GM19395 (cell line): ENCODE data around the gene TBL1X.
"Not testable (repeated sequence)": the region's sequence is repeated elsewhere in the genome, so short reads cannot be mapped to it uniquely, and the experiment has no call there.

Experiments used
- ATAC-seq: cut with Tn5 transposase; IDR thresholded peaks from one replicate; pipeline ENCODE4 v1.9.1; 2021; ENCODE audit warnings: mild to moderate bottlenecking, moderate library complexity; ENCODE audit not compliant: unreplicated experiment

Gene TBL1X

DNA sequence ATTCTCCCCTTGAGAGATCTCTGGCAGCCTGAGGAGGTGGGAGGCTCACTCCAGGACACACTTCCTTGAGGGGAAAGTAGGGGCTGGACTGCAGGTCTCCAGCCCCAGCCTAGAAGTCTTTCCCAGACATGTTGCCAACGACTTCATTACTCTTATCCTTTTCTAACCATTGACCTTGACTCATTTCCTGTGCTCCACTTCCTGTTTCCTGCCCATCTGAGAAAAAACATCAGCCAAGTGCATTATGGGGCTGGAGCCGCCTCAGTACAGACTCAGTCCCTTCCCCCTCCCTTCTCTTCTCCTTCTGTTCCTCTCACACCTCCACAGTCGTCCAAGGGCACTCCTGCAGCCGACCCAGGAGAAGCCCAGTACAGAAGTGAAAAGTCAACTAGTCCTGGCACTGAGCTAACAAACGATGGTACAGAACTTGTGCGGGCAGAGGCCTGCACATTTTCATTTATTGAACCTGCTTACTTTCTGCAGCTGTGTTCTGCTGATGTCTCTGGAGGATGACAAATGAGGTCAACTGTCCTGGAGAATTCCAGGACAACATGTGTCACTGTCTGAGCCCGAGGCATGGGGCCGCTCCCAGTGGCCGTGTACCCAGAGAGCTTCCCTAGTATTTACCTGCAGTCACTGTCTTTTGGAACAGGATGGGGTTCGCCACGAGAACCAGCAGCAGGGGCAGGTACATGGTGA, 280.7 kb downstream of the TBL1X start:
- no peak for ATAC-seq

DNA sequence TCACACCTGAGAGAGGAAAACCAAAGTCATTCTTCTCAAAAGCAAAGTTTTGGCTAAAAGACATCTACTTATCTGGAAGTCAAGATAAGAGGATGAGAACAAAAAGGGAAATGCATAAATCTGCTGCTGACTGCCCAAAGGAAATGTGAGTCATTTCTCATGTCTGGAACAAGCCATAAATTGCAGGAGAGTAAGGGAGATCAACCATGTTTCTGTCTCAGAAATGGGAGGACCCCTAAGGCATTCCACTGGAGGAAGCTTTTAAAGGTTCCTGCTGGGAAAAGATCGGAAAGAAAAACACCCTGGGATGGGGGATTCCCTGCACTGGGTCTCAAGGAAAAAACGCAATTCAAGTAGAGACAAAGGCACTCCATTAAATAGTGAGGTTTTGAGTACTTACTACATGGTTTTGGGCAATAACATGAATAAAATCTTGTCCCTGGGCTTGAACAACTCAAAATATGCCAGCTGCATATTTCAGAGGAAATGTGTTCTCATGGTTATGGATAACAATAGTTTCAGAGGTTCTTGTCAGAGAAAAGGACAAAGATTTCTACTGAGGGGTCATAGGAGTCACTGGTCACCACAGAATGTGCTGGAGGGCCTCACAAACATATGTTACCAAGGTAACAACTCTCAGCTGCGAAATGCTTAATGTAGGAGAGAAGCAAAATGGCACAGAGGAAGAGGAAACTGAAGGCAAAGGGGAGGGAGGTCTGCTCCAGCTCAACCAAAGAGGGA, 281.5 kb downstream of the TBL1X start:
- ATAC-seq = no peak

DNA sequence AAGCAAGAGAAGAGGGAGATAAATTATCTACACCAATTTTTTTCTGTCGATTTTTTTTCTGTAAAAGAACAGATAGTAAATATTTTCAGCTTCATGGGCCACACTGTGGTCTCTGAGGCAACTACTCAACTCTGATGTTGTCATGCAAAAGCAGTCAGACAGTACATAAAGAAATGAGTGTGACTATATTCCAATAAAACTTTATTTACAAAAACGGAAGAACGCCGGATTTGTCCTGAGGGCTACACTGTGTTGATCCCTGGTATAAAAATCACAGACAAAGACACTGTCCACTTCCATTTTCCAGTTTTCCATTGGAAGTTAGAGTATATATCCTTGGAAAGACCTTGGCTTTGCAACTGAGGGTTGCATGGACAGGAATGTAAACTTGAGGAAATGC, 282.8 kb downstream of the TBL1X start:
- ATAC-seq = no peak

DNA sequence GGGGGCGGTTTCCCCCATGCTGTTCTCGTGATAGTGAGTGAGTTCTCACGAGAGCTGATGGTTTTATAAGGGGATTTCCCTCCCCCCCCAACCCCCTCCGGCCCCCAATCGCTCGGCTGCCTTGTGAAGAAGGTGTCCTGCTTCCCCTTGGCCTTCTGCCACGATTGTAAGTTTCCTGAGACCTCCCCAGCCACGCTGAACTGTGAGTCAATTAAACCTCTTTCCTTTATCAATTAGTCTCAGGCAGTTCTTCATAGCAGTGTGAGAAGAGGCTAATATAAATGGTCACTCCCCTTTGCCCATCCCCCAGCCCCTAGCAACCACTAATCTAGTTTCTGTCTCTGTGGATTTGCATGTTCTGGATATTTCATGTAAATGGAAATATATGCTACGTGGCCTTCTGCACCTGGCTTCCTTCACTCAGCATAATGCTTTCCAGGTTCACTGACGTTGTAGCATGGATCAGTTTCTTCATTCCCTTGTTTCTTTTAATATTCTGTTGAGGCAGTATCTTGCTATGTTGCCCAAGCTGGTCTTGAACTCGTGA, 284.4 kb downstream of the TBL1X start:
- ATAC-seq = no peak

DNA sequence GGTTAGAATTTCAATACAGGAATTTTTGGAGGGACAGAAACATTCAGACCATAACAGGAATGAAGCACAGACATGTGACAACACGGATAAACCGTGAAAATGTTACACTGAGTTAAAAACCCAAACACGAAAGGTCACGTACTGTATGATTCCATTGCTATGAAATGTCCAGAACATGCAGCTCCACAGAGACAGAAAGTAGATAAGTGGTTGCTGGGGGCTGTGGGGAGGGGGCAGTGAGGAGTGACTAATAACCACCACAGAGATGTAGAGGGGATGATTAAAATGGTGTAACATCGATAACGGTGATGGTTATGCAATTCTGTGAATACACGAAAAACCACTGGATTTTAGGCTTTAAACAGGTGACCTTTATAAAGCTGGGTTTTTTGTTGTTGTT, 292.5 kb downstream of the TBL1X start:
- no peak for ATAC-seq

DNA sequence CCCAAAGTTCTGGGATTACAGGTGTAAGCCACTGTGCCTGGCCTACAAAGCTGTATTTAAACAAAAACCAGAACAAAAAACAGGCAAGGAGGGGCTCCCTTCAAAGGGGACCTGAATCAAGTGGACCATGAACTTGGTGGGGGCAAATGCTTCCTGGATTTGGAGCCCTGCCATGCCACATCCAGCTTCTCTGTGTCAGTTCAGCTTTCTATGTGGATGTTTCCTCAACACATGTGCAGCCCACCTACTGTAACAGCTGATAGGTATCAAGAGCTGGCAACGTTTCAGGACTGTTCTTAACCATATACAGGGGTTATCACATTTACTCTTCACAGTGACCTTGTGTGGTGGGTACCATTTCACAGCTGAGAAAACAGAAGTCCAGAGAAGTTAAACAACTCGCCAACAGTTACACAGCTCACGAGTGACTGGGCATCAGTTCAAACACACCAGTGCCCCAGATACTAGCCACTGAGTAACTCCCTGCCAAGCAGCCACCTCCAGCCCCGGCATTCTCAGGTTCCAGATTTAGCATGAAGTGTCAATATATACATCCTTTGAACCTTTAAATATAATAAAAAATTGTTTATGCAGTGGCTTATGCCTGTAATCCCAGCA, 293.3 kb downstream of the TBL1X start:
- ATAC-seq = no peak

DNA sequence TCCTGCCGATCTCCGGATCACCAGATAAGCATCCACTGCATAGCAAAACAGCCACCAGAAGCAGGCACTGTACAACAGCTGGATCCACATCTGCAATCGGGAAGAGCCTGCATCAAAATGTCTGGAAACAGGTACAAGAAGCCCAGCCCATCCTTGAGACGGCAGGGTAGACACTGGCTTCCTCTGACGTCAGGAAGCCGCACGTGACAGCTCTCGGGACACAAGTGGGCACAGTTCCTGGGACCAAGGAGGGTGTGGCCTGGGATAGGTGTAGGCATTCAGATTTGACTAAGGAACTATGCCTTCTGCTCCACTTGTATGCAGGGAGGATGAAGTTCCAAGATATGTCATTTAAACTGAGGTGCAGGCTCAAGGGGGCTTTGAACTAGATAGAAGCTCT, 294.5 kb downstream of the TBL1X start:
- ATAC-seq = no peak

DNA sequence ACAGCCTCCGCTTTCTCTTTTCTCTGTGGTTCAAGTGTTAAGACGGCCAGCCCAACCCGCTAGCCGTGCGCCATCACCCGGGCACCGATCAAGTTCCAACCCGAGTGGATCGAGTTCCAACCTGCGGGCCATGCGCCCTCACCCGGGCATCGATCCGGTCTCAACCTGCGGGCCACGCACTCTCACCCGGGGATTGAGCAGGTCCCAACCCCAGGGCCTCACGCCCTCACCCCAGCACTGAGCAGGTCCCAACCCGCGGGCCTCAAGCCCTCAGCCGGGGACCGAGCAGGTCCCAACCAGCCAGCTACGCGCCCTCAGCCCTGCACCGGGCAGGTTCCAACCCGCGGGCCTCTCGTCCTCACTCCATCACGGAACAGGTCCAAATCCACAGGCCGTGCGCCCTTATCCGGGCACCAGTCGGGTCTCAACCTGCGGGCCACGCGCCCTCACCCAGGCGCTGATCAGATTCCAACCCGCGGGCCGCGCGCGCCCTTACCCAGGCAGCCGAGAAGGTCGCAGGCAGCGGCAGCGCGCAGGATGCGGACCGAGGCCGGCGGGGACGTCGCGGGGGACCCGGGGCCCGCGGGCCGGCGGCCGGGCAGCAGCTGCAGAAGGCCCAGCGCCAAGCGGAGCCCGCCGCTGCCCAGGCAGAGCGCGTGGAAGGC, 300.3 kb downstream of the TBL1X start:
- ATAC-seq = no peak

DNA sequence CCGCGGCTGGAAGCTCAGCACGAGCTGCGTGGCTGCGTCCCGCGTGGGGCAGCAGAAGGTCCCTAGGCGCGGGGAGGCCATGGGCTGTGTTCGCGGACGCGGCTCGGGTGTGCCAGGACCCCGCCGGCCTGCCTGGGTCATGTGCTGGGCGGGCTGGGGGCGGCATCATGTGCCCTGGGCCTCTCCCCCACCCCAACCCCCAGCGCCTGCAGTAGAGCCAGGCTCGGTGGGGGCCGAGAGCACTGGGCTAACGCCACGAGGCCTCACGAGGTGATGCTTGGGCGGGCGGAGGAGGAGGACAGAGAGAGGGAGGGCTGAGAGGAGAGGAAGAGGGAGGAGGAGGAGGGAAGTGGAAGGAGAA, 300.9 kb downstream of the TBL1X start, which contains the start of gene GPR143:
Gene GPR143, minus strand, starts transcription at position 111 of the 361 bp plus-strand sequence. Its CDS starts 30 bp downstream, at position 81.
- ATAC-seq = no peak

DNA sequence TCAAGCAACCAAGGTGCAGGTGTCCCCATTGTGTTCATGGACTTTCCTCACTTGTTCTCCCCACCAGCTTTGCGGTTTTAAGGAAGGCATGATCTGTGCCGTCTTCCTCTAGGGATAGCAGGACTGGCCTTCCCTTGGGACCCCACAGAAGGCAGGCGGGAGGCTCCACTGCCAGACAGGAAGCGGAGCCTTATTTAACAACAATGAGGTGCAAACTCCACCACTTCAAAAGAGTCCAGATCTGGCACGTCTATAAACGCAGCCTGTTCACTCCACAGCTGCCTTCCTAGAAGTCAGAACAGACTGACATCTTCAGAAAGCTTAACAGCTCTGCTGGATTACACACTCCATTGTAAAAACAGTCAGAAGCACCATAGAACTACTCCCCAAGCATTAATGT, 302.5 kb downstream of the TBL1X start:
- ATAC-seq = no peak

DNA sequence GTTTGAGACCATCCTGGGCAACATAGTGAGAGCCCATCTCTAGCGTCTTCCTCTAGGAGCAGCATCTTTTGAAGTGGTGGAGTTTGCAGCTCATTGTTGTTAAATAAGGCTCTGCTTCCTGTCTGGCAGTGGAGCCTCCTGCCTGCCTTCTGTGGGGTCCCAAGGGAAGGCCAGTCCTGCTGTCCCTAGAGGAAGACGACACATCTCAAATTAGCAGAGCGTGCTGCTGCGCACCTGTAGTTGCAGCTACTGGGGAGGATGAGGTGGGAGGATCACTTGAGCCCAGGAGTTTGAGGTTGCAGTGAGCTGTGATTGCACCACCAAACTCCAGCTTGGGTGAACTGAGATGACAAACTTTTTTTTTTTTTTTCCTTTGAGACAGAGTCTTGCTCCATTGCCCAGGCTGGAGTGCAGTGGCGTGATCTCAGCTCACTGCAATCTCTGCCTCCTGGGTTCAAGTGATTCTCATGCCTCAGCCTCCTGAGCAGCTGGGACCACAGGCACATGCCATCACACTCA, 303.5 kb downstream of the TBL1X start:
- not testable (repeated sequence) for ATAC-seq

DNA sequence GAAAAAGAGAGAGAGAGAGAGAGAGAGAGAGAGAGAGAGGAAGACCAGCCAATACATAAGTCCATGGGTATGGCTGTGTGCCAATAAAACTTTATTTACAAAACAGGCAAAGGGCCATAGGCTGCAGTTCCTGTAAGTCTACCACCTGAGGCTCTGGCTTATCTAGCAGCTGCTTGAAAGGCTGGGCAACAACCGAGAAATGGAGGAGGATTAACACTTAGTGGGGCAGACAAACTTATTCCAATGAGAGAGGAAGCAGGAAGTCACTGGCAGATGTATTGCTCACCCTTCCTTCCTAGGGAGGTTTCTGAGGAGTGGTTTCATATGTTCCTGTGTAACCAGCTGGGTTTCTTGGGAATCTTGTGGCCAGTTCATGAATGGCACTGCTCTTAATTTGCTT, 305.5 kb downstream of the TBL1X start:
- ATAC-seq = no peak

DNA sequence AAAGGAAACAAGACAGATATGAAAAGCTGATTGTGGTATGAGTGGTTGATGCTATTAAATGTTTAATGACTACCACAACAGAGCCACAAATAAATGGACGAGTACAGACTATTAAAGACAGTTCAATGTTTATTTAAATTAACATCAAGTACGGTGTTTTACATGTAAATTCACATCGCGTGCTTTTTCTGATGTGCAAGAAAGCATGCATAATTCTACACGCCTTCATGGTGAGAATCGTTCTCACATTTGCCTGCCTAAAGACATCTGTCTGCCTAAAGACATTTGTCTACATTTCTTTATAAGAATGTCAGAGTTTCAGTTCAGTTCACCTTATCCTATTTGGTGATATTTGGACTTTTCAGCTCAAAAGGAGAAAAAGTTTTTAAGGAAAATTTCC, 308.1 kb downstream of the TBL1X start:
- no peak for ATAC-seq

DNA sequence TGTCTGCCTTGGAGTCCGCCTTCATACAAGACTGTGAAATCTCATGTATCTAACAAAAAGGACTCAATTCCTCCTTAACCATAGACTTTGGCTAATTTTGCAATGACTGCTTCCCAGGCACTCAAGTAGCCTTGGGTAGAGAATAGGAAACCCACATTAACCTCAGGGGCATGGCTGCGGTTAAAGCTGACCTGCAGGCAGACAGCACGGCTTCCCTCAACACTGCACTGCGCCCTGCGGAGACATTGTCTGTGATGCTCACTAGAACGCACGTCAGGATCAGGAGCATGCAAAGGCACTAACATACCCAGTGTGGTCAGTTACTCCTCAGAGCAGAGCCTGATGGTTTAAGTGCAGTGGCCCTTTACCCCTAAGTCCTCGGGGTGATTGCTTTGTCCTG, 311.1 kb downstream of the TBL1X start:
- no peak for ATAC-seq

DNA sequence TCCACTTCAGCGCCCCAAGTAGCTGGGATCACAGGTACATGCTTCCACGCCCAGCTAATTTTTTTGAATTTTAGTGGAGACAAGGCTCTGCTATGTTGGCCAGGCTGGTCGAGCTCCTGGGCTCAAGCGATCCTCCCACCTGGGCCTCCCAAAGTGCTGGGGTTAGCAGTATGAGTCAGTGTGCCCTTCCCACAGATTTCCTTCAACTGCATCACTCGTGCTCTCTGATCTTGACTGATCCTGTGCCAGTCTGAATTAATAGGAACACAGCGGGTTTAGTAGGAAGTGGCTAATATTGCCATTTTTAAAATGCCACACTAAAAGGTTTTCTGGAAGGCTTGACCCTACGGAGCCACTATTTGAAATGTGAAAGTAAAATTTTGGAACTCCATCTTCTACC, 317.1 kb downstream of the TBL1X start:
- ATAC-seq = no peak

DNA sequence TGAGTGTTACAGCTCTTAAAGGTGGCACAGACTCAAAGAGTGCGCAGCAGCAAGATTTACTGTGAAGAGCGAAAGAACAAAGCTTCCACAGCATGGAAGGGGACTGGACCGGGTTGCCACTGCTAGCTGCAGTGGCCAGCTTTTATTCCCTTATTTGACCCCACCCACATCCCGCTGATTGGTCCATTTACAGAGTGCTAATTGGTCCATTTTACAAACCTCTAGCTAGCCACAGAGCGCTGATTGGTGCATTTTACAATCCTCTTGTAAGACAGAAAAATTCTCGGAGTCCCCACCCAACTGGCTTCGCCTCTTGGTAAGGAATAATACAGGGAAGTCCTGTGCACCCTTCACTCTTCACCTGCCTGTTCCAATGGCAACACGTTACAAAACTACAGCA, 319.5 kb downstream of the TBL1X start:
- no peak for ATAC-seq

DNA sequence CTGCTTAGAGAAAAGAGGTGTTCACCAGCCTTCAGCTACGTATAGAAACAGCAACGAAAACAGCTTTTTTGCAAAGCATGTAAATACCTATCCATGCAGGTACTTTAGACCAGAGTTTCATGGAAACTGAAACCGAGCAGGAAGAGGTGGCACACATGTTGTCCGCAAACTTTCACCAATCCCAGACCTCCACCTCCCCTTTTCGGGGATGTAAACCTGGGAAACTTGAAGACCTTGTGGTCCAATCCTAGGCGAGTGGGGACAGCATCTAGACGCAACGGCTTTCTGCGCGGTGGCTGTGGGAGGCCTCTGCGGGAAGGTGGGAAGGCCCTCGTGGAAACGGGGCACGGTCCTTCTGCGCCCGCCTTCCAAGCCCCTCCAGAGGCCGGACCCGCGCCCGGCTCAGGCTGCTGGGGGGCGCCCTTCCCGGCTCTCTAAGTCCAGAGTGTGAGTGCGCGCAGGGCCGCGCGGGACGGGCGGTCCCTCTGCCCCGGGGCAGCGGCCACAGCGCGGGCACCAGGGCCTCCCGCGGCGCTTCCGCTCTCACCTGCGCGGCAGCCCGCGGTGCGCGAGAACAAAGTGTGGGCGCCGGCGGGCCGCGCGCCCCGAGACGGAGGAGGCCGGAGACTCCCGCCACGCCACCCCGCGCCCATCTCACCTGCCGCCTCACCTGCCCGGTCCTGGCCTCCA, 320.5 kb downstream of the TBL1X start:
- ATAC-seq = no peak

DNA sequence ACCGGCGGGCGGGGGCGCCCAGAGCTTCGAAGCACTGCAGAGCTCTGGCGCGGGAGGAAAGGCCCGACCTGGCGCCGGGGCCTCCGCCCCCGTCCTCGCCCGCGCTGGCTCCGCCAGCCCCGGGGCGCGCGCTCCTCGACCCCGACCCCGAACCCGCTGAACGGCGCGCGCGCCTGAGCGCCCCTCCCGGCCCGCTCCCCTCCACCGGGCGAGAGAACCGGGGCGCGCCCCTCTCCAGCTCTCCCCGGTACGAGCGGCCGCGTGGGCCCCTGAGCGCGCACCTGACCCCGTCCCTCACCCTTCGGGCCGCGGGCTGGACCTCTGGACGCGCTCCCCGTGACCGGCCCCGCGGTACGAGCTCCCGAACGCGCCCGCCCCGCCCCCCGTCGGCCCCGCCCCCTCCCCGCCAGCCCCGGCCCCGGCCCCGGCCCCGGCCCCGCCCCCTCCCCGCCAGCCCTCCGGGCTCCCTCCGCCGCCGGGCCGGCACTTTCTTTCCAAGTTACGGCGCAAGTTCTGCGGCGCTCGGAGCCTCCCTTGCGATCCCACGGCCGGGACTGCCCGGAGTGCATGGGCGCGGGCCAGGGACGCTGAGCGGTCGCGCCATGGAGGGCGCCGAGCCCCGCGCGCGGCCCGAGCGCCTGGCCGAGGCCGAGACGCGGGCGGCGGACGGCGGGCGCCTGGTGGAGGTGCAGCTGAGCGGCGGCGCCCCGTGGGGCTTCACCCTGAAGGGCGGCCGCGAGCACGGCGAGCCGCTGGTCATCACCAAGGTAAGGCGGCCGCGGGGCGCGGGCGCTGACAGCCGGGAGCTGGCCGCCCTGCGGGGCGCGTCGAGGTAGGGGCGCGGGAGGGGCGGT, 321.3 kb downstream of the TBL1X start, which contains the start of gene SHROOM2:
Gene SHROOM2, plus strand, starts transcription at position 486 of the 854 bp plus-strand sequence. Its CDS starts 117 bp downstream, at position 603.
- no peak for ATAC-seq
